A549 (cell line): ENCODE measurements around the gene MADCAM1. TPM values are rescaled to one million over a fixed set of nuclear protein-coding genes. Genes with fewer than 3 reads are reported as not detected.

Experiments used
- ATAC-seq, 2 experiments: fragments of 200-7000 bp in 1 of 2; fragments of >200 bp in 1 of 2; cut with Nextera tagmentation in 1 of 2; cut with Tn5 transposase in 1 of 2; 3 replicates each; pipeline versions ENCODE4 v1.8.0 to v1.9.1; 2018 to 2020; ENCODE audit warnings: mild to moderate bottlenecking in 1 of 2, moderate library complexity in 1 of 2
- CTCF ChIA-PET: fragments of 300-600 bp; sonication (Branson Sonifier 250); formaldehyde crosslinking; extraction: SDS; loops from one replicate; lab custom pipeline; 2021; ENCODE audit warnings: antibody characterized with exemption, inconsistent platforms; lab: Yijun Ruan, JAX
- POLR2A ChIA-PET: fragments of 350-600 bp; formaldehyde crosslinking; extraction: SDS; loops from one replicate; lab custom pipeline; 2021; ENCODE audit warnings: antibody characterized with exemption, inconsistent platforms; lab: Yijun Ruan, JAX
- DNase-seq, 2 experiments: peaks; one replicate each; pipeline versions ENCODE4 v3.0.0 to v3.0.0-alpha.2; 2011 to 2016; ENCODE audit warnings: low read depth in 1 of 2, low spot score in 1 of 2
- FAIRE-seq: peaks from 2 replicates; lab custom pipeline; 2011; peaks lifted over from hg19 to GRCh38; lab: Jason Lieb, UNC
- H3K27ac ChIP-seq, 2 experiments: fragments of >200 bp; sonication (Bioruptor Twin); formaldehyde crosslinking; 3 replicates each; pipeline ENCODE4 v1.5.1; 2016 to 2017
- H3K4me1 ChIP-seq: fragments of >200 bp; sonication (Bioruptor Twin); formaldehyde crosslinking; 3 replicates; pipeline ENCODE4 v1.6.1; 2016
- H3K4me2 ChIP-seq: fragments of >200 bp; sonication (Bioruptor Twin); formaldehyde crosslinking; 3 replicates; pipeline ENCODE4 v1.6.1; 2016
- H3K4me3 ChIP-seq: fragments of >200 bp; sonication (Bioruptor Twin); formaldehyde crosslinking; 3 replicates; pipeline ENCODE4 v1.5.1; 2016
- H3K9me3 ChIP-seq: fragments of >200 bp; sonication (Bioruptor Twin); formaldehyde crosslinking; 3 replicates; pipeline ENCODE4 v1.6.1; 2016
- BHLHE40 ChIP-seq: IDR thresholded peaks from 2 replicates; pipeline ENCODE4 v1.6.1; 2012; ENCODE audit warnings: low read depth, low read length, inconsistent platforms
- CBX2 ChIP-seq: fragments of 200-600 bp; sonication (generic); IDR thresholded peaks from 2 replicates; pipeline ENCODE4 v1.6.1; 2016; ENCODE audit warnings: low read depth, mild to moderate bottlenecking, borderline replicate concordance
- FOSB ChIP-seq: fragments of 250-450 bp; sonication (Bioruptor Pico); IDR thresholded peaks from 2 replicates; pipeline ENCODE4 v1.5.0; 2020; ENCODE audit warnings: mild to moderate bottlenecking, moderate library complexity
- FOSL2 ChIP-seq, 2 experiments: fragments of 450-650 bp in 1 of 2; fragments of >200 bp in 1 of 2; sonication (Bioruptor Twin) in 1 of 2; formaldehyde crosslinking; IDR thresholded peaks; 2 replicates each; pipeline versions ENCODE4 v1.5.0 to v1.6.1; 2016 to 2020; ENCODE audit warnings: mild to moderate bottlenecking in 1 of 2, moderate library complexity in 1 of 2
- FOXS1 ChIP-seq: fragments of 250-450 bp; sonication (Bioruptor Pico); IDR thresholded peaks from 2 replicates; pipeline ENCODE4 v1.5.0; 2020; ENCODE audit warnings: mild to moderate bottlenecking, moderate library complexity
- JUN ChIP-seq, 2 experiments: fragments of >200 bp; sonication (Bioruptor Twin); formaldehyde crosslinking; IDR thresholded peaks; 2 replicates in 1 of 2; 3 replicates in 1 of 2; pipeline ENCODE4 v1.6.1; 2016 to 2017
- JUNB ChIP-seq: fragments of >200 bp; sonication (Bioruptor Twin); formaldehyde crosslinking; IDR thresholded peaks from 2 replicates; pipeline ENCODE4 v1.6.1; 2016
- KDM5A ChIP-seq: fragments of 200-600 bp; sonication (generic); IDR thresholded peaks from 2 replicates; pipeline ENCODE4 v1.6.1; 2016; ENCODE audit warnings: antibody characterized with exemption, mild to moderate bottlenecking
- MAZ ChIP-seq: fragments of 150-350 bp; IDR thresholded peaks from 2 replicates; pipeline ENCODE4 v1.6.1; 2014; ENCODE audit warnings: antibody characterized with exemption, low read depth, low read length, borderline replicate concordance
- MYC ChIP-seq: IDR thresholded peaks from 2 replicates; pipeline ENCODE4 v1.6.1; 2012; ENCODE audit warnings: mild to moderate bottlenecking, inconsistent platforms, low read length, improper control_type of control experiment, borderline replicate concordance
- POLR2A ChIP-seq: IDR thresholded peaks from 2 replicates; pipeline ENCODE4 v1.6.1; 2012; ENCODE audit warnings: mild to moderate bottlenecking, low read length
- RAD21 ChIP-seq, 2 experiments: fragments of >200 bp in 1 of 2; sonication (Bioruptor Twin) in 1 of 2; formaldehyde crosslinking in 1 of 2; IDR thresholded peaks in 1 of 2; conservative IDR thresholded peaks in 1 of 2; 2 replicates in 1 of 2; 3 replicates in 1 of 2; pipeline ENCODE4 v1.6.1; 2012 to 2018; ENCODE audit warnings: inconsistent platforms in 1 of 2
- RARB ChIP-seq: fragments of 250-450 bp; sonication (Bioruptor Pico); IDR thresholded peaks from 2 replicates; pipeline ENCODE4 v1.8.0; 2021; ENCODE audit warnings: mild to moderate bottlenecking, moderate library complexity
- SMC3 ChIP-seq: fragments of >200 bp; sonication (Bioruptor Twin); formaldehyde crosslinking; IDR thresholded peaks from 3 replicates; pipeline ENCODE4 v1.6.1; 2018; ENCODE audit warnings: inconsistent platforms
- SREBF2 ChIP-seq: fragments of 450-650 bp; IDR thresholded peaks from 2 replicates; pipeline ENCODE4 v1.6.1; 2014; ENCODE audit warnings: mild to moderate bottlenecking, moderate library complexity
- ZC3H11A ChIP-seq: fragments of 450-650 bp; IDR thresholded peaks from 2 replicates; pipeline ENCODE4 v1.6.1; 2014; ENCODE audit warnings: antibody characterized with exemption, mild to moderate bottlenecking
- ZNF302 ChIP-seq: fragments of 250-450 bp; sonication (Bioruptor Pico); IDR thresholded peaks from 2 replicates; pipeline ENCODE4 v1.9.0; 2021; ENCODE audit warnings: inconsistent platforms, mild to moderate bottlenecking, moderate library complexity
- ZSCAN20 ChIP-seq: fragments of 250-450 bp; sonication (Bioruptor Pico); IDR thresholded peaks from 2 replicates; pipeline ENCODE4 v1.8.0; 2022; ENCODE audit warnings: mild to moderate bottlenecking, moderate library complexity
- WGBS: methylation state at CpG from one replicate; pipeline ENCODE4 v1.1.6; 2017; ENCODE audit errors: missing lambda C conversion rate; 5-methylcytosine and 5-hydroxymethylcytosine counted together
- polyA plus RNA-seq, 4 experiments: library from polyadenylated mRNA; depleted of rRNA in 3 of 4; stranded (reverse); fragments of >200 nt; fragmentation: RNase III in 1 of 4; extraction: RNeasy Plus Mini Kit Qiagen cat#74134 plus additional on column Dnase treatment in 1 of 4; gene quantifications; 2 replicates in 3 of 4; 3 replicates in 1 of 4; pipeline ENCODE4 v1.2.3, GENCODE V29; 2011 to 2017
- TF ChIP-seq, protein P1 (sequence below): fragments of >200 bp; sonication (Bioruptor Twin); formaldehyde crosslinking; IDR thresholded peaks from 3 replicates; pipeline ENCODE4 v1.6.1; 2016
- TF ChIP-seq, protein P2 (sequence below): fragments of >200 bp; sonication (Bioruptor Twin); formaldehyde crosslinking; IDR thresholded peaks from 2 replicates; pipeline ENCODE4 v1.6.1; 2016
- TF ChIP-seq, protein P3 (sequence below): IDR thresholded peaks from 2 replicates; pipeline ENCODE4 v1.6.1; 2012
- TF ChIP-seq, protein P4 (sequence below): fragments of 250-450 bp; sonication (Bioruptor Pico); IDR thresholded peaks from 2 replicates; pipeline ENCODE4 v1.5.0; 2020; ENCODE audit warnings: low read depth, mild to moderate bottlenecking, moderate library complexity
- TF ChIP-seq, protein P5 (sequence below): fragments of 450-650 bp; IDR thresholded peaks from 2 replicates; pipeline ENCODE4 v1.6.1; 2014; ENCODE audit warnings: antibody characterized with exemption

The MADCAM1 gene
- polyA plus RNA-seq, 2 of the 4 experiments (the other 2 are of a cell fraction), result 0.06 to 0.25 TPM

DNA sequence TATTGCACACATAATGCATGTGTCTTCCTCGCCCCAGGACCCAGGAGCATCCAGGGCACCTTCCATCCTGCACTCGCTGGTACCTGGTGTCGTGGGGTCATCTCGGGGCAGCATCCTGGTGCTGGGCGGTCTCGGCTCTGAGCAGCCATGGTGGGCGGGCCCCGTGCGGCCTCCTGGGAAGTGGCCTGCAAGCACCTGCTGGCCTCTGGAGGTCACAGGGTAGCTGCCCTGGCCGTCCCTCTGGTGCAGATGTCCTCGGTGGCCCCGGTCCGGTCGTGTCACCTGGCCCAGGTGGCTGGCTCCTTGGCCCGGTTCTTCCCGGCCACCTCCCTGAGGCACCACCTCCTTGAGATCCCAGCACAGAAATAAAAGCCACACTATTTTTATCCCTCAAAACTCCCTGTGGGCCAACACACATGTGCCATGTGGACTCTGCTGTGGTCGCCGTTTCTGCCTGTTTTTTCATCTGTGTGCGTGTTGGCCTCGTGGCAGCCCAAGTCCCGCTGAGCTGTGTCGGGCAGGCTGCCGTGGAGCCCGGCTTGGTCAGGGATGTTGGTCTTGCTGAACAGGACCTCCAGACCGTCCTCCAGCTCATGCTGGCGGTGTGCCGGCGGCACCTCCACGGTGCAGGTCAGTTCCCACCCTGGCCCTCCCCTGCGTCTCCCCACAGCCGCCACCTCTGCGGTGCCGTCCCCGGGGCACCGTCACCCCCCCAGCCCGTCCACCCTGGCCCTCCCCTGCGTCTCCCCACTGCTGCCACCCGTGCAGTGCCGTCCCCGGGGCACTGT, 42.5 kb downstream of the MADCAM1 start:
- no peak for DNase-seq
- POLR2A ChIA-PET, result no interaction called here

DNA sequence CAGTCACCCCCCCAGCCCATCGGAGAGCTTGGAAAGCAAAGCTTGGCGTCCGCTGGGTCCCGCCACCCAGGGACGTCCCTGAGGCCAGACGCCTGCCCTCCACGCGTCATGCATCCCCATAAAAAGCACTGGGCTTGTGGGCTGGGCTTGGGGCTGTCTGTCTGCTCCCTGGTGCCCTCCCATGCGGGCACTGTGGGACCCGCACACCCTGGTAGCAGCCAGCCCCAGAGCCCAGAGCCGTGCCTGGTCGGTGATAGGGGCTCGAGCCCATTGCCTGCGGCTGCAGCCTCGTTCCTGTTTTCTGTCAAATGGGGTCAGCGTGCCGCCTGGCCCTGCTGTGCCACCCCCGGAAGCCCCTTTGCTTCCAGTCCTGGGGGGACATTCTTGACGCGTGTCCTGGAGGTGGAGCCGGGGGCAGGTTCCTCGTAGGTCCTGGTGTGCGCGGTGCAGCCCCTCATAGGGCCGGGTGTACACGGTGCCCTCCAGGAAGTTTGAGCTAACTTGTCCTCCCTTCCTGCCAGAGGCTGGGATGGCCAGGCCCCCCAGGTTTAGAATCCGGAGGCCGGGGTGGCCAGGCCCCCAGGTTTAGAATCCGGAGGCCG, 43.2 kb downstream of the MADCAM1 start:
- ATAC-seq, result no peak
- POLR2A ChIA-PET, result no interaction called here

More for the DNA sequence above, 42.5 kb downstream of the MADCAM1 start:
- WGBS, result 93% methylated on average over 16 of the region's 40 CpGs
- Histone ChIP-seq H3K4me1 (peaks cover 18% of the 10 kb centered on the region), H3K9me3 (no peaks in the 10 kb centered on the region), H3K27ac (no peak overlapping the region), H3K4me3 (no peak overlapping the region), H3K4me2 (no peak overlapping the region)
- no peak for FAIRE-seq
- CTCF ChIA-PET, result no interaction called here
- TF ChIP-seq FOSL2 (IDR thresholded peaks at IDR 0.05) (no peak), FOSL2 (CRISPR knock-in tag; IDR thresholded peaks at IDR 0.05) (no peak), JUNB (no peak), FOSB (CRISPR knock-in tag) (no peak), MYC (no peak), CBX2 (no peak), KDM5A (no peak)
- TF ChIP-seq, protein P1, sequence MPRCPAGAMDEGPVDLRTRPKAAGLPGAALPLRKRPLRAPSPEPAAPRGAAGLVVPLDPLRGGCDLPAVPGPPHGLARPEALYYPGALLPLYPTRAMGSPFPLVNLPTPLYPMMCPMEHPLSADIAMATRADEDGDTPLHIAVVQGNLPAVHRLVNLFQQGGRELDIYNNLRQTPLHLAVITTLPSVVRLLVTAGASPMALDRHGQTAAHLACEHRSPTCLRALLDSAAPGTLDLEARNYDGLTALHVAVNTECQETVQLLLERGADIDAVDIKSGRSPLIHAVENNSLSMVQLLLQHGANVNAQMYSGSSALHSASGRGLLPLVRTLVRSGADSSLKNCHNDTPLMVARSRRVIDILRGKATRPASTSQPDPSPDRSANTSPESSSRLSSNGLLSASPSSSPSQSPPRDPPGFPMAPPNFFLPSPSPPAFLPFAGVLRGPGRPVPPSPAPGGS, result no peak
- no peak for ATAC-seq

DNA sequence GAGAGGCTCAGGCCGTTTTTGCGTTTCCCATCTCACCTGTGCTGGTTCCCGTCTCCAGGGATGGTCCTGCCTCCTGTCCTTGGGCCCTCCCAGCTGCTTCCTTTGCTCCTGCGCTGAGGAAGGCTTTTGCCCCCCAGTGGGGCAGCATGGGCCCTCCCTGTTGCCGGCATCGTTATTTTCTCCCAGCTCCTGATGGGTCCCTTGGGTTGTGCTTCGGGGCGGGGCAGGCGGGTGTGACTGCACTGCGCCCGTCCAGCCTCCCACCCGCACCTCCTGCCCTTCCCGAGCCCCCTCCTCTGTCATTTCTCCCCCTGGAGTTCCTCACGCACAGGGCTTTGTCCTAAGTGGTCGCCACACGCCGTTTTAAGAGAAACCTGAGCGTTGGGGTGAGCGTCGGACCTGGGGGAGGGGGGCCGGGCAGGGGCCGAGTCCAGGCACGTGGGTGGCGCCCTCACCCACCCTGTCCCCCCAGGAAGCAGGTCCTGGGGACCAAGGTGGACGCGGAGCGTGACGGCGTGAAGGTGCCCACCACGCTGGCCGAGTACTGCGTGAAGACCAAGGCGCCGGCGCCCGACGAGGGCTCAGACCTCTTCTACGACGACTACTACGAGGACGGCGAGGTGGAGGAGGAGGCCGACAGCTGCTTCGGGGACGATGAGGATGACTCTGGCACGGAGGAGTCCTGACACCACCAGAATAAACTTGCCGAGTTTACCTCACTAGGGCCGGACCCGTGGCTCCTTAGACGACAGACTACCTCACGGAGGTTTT, 44.8 kb downstream of the MADCAM1 start:
- POLR2A ChIA-PET, result no interaction called here
- no peak for TF ChIP-seq JUNB
- TF ChIP-seq KDM5A, result no peak
- no peak for TF ChIP-seq FOXS1 (CRISPR knock-in tag)
- no peak for TF ChIP-seq RAD21 (conservative IDR thresholded peaks at IDR 0.05 in 1 of 2, IDR thresholded peaks at IDR 0.05 in 1 of 2)
- TF ChIP-seq ZNF302 (CRISPR knock-in tag), result no peak
- TF ChIP-seq FOSL2 (IDR thresholded peaks at IDR 0.05), result no peak
- no peak for TF ChIP-seq FOSL2 (CRISPR knock-in tag; IDR thresholded peaks at IDR 0.05)
- no peak for TF ChIP-seq MAZ
- no peak for TF ChIP-seq BHLHE40
- TF ChIP-seq JUN (IDR thresholded peaks at IDR 0.05), result no peak
- no peak for TF ChIP-seq ZC3H11A
- no peak for TF ChIP-seq RARB (CRISPR knock-in tag)
- TF ChIP-seq, all 56 proteins: peak for 0
- H3K4me2 ChIP-seq, result no peak overlapping the region
- H3K4me3 ChIP-seq, result no peak overlapping the region
- FAIRE-seq, result no peak
- CTCF ChIA-PET, result interaction anchor here (0.8 to 1.0 kb wide), 2 partner anchors 9 to 31 kb away, joined by 3 read pairs; no protein-coding TSS in a partner anchor
- H3K9me3 ChIP-seq, result no peaks in the 10 kb centered on the region
- 94% methylated on average over 42 of the region's 51 CpGs for WGBS
- H3K27ac ChIP-seq, result no peak overlapping the region
- no peaks in the 10 kb centered on the region for H3K4me1 ChIP-seq
- no peak for DNase-seq
- no peak for ATAC-seq

More for the DNA sequence above, 43.2 kb downstream of the MADCAM1 start:
- peaks cover 11% of the 10 kb centered on the region for H3K4me1 ChIP-seq
- no peaks in the 10 kb centered on the region for H3K9me3 ChIP-seq
- DNase-seq, result no peak
- H3K4me3 ChIP-seq, result no peak overlapping the region
- no peak for TF ChIP-seq ZSCAN20 (CRISPR knock-in tag)
- TF ChIP-seq POLR2A, result no peak
- TF ChIP-seq, protein P2, sequence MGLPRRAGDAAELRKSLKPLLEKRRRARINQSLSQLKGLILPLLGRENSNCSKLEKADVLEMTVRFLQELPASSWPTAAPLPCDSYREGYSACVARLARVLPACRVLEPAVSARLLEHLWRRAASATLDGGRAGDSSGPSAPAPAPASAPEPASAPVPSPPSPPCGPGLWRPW, result no peak
- TF ChIP-seq, protein P3, sequence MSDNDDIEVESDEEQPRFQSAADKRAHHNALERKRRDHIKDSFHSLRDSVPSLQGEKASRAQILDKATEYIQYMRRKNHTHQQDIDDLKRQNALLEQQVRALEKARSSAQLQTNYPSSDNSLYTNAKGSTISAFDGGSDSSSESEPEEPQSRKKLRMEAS, result no peak
- no peak for TF ChIP-seq SMC3
- no peak for TF ChIP-seq FOSL2 (IDR thresholded peaks at IDR 0.05)
- no peak for TF ChIP-seq FOSL2 (CRISPR knock-in tag; IDR thresholded peaks at IDR 0.05)
- TF ChIP-seq CBX2, result no peak
- no peak for TF ChIP-seq SREBF2
- no peak for TF ChIP-seq RAD21 (conservative IDR thresholded peaks at IDR 0.05 in 1 of 2, IDR thresholded peaks at IDR 0.05 in 1 of 2)
- TF ChIP-seq, protein P4, sequence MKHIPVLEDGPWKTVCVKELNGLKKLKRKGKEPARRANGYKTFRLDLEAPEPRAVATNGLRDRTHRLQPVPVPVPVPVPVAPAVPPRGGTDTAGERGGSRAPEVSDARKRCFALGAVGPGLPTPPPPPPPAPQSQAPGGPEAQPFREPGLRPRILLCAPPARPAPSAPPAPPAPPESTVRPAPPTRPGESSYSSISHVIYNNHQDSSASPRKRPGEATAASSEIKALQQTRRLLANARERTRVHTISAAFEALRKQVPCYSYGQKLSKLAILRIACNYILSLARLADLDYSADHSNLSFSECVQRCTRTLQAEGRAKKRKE (CRISPR knock-in tag), result no peak
- TF ChIP-seq, protein P5, sequence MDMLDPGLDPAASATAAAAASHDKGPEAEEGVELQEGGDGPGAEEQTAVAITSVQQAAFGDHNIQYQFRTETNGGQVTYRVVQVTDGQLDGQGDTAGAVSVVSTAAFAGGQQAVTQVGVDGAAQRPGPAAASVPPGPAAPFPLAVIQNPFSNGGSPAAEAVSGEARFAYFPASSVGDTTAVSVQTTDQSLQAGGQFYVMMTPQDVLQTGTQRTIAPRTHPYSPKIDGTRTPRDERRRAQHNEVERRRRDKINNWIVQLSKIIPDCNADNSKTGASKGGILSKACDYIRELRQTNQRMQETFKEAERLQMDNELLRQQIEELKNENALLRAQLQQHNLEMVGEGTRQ, result no peak
- FAIRE-seq, result no peak
- 82% methylated on average over 12 of the region's 30 CpGs for whole genome bisulfite sequencing
- H3K4me2 ChIP-seq, result no peak overlapping the region
- H3K27ac ChIP-seq, result no peak overlapping the region
- CTCF ChIA-PET, result no interaction called here
